ENCODE measurements around the gene DMRTB1.

DNA sequence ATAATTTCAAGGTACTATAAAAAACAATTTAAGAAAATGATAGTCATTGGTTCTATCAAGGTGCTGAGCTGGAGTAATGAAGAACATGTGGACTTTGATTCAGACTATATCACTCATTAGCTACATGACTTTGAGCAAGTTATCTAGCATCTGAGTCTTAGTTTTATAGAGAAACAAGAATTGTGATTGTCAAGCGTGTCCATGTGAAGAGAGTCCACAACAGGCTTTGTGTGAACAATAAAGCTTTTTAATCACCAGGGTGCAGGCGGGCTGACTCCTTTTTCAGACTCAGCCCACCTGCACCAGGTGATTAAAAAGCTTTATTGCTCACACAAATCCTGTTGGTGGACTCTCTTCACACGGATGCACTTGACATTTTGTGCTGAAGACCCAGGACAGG lies 26.6 kb upstream of the DMRTB1 start:
- TF ChIP-seq NONO (IDR thresholded peaks at IDR 0.05; ENCODE audit: low read depth in 2 of 2, low read length in 1 of 2) = no peak
- TF ChIP-seq, protein P1, sequence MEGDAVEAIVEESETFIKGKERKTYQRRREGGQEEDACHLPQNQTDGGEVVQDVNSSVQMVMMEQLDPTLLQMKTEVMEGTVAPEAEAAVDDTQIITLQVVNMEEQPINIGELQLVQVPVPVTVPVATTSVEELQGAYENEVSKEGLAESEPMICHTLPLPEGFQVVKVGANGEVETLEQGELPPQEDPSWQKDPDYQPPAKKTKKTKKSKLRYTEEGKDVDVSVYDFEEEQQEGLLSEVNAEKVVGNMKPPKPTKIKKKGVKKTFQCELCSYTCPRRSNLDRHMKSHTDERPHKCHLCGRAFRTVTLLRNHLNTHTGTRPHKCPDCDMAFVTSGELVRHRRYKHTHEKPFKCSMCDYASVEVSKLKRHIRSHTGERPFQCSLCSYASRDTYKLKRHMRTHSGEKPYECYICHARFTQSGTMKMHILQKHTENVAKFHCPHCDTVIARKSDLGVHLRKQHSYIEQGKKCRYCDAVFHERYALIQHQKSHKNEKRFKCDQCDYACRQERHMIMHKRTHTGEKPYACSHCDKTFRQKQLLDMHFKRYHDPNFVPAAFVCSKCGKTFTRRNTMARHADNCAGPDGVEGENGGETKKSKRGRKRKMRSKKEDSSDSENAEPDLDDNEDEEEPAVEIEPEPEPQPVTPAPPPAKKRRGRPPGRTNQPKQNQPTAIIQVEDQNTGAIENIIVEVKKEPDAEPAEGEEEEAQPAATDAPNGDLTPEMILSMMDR (IDR thresholded peaks at IDR 0.05 in 2 of 3, conservative IDR thresholded peaks at IDR 0.05 in 1 of 3; ENCODE audit: insufficient read depth in 2 of 3, low read depth in 1 of 3, low read length in 3 of 3) = no peak
- TF ChIP-seq TAF1 (IDR thresholded peaks at IDR 0.05; ENCODE audit: control insufficient read depth, extremely low read depth, insufficient read depth, low read length, severe bottlenecking) = no peak
- no peak for TF ChIP-seq E2F3 (CRISPR knock-in tag; IDR thresholded peaks at IDR 0.05)
- no peak for TF ChIP-seq ZC3H11A (IDR thresholded peaks at IDR 0.05; ENCODE audit: low read depth, low read length)
- TF ChIP-seq, protein P2, sequence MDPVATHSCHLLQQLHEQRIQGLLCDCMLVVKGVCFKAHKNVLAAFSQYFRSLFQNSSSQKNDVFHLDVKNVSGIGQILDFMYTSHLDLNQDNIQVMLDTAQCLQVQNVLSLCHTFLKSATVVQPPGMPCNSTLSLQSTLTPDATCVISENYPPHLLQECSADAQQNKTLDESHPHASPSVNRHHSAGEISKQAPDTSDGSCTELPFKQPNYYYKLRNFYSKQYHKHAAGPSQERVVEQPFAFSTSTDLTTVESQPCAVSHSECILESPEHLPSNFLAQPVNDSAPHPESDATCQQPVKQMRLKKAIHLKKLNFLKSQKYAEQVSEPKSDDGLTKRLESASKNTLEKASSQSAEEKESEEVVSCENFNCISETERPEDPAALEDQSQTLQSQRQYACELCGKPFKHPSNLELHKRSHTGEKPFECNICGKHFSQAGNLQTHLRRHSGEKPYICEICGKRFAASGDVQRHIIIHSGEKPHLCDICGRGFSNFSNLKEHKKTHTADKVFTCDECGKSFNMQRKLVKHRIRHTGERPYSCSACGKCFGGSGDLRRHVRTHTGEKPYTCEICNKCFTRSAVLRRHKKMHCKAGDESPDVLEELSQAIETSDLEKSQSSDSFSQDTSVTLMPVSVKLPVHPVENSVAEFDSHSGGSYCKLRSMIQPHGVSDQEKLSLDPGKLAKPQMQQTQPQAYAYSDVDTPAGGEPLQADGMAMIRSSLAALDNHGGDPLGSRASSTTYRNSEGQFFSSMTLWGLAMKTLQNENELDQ (CRISPR knock-in tag; IDR thresholded peaks at IDR 0.05; ENCODE audit: borderline replicate concordance) = no peak
- no peak for TF ChIP-seq HDAC1 (IDR thresholded peaks at IDR 0.05)
- no peak for TF ChIP-seq SREBF2 (CRISPR knock-in tag; IDR thresholded peaks at IDR 0.05)

All from K562 (cell line).